GM21737 (cell line): ENCODE data around the gene ZNF189.

Experiments
- ATAC-seq: cut with Tn5 transposase; IDR thresholded peaks from one replicate; pipeline ENCODE4 v1.9.1; 2021; ENCODE audit warnings: mild to moderate bottlenecking, moderate library complexity; ENCODE audit not compliant: unreplicated experiment

The ZNF189 gene

GRCh38 chr9:101448680-101449070, 50.0 kb downstream of the ZNF189 start:
- no peak for ATAC-seq

- ATAC-seq, result peak; percentile 99
These were observed 50.5 kb downstream of the ZNF189 start for GRCh38 chr9:101449071-101449721.

GRCh38 chr9:101450931-101451330, 52.3 kb downstream of the ZNF189 start:
- ATAC-seq, result no peak

- ATAC-seq, result no peak
These were observed 52.8 kb downstream of the ZNF189 start for GRCh38 chr9:101451498-101451897.

- no peak for ATAC-seq
These were observed 55.3 kb downstream of the ZNF189 start for GRCh38 chr9:101453776-101454570.

- no peak for ATAC-seq
These were observed 57.1 kb downstream of the ZNF189 start for GRCh38 chr9:101455656-101456240.

GRCh38 chr9:101457003-101457402, 58.4 kb downstream of the ZNF189 start:
- no peak for ATAC-seq

- peak; percentile 87 for ATAC-seq
These were observed 60.4 kb downstream of the ZNF189 start for GRCh38 chr9:101458963-101459631.
